PC-3 (cell line): ENCODE data around the gene SAMD10. TPM values are rescaled to one million over a fixed set of nuclear protein-coding genes. Genes with fewer than 3 reads are reported as not detected.

Source experiments
- ATAC-seq: fragments of 200-7000 bp; cut with Tn5 transposase; 2 replicates; pipeline ENCODE4 v1.9.1; 2020; ENCODE audit warnings: mild to moderate bottlenecking, moderate library complexity
- BruUV-seq: library from RNA; stranded (reverse); fragments of 400-500 nt; replicated peaks from 2 replicates; lab custom pipeline; 2021; lab: Mats Ljungman, UMichigan
- CTCF ChIA-PET: fragments of 300-600 bp; sonication (Branson Sonifier 250); formaldehyde crosslinking; loops from one replicate; lab custom pipeline; 2022; ENCODE audit warnings: antibody characterized with exemption; lab: Charles Lee
- POLR2A ChIA-PET: fragments of 300-600 bp; sonication (Branson Sonifier 250); formaldehyde crosslinking; loops from one replicate; lab custom pipeline; 2022; ENCODE audit warnings: antibody characterized with exemption; ENCODE audit not compliant: unreplicated experiment; lab: Charles Lee
- DNase-seq: peaks from one replicate; pipeline ENCODE4 v3.0.0-alpha.2; 2015
- H2AFZ ChIP-seq: fragments of 300-600 bp; sonication (generic); 2 replicates; pipeline ENCODE4 v1.6.0; 2016; ENCODE audit warnings: antibody characterized with exemption, low read length
- H3F3A ChIP-seq: fragments of 300-600 bp; sonication (generic); one replicate; pipeline ENCODE4 v1.6.0; 2017; ENCODE audit warnings: antibody characterized with exemption, low read length, control low read depth, mild to moderate bottlenecking; ENCODE audit not compliant: unreplicated experiment
- H3K27ac ChIP-seq: fragments of 300-600 bp; sonication (generic); 2 replicates; pipeline ENCODE4 v1.5.1; 2016; ENCODE audit warnings: mild to moderate bottlenecking, low read length
- H3K27me3 ChIP-seq: fragments of 300-600 bp; sonication (generic); 2 replicates; pipeline ENCODE4 v1.6.1; 2016; ENCODE audit warnings: low read length, mixed read lengths
- H3K36me3 ChIP-seq: fragments of 300-600 bp; sonication (generic); 2 replicates; pipeline ENCODE4 v1.6.1; 2016; ENCODE audit warnings: low read depth, mixed run types, low read length, mixed read lengths
- H3K4me1 ChIP-seq: fragments of 300-600 bp; sonication (generic); 2 replicates; pipeline ENCODE4 v1.5.1; 2016; ENCODE audit warnings: low read length; ENCODE audit not compliant: insufficient read depth
- H3K4me2 ChIP-seq: fragments of 300-600 bp; sonication (generic); 2 replicates; pipeline ENCODE4 v1.6.0; 2016; ENCODE audit warnings: low read length
- H3K4me3 ChIP-seq: fragments of 300-600 bp; sonication (generic); 2 replicates; pipeline ENCODE4 v1.5.1; 2016; ENCODE audit warnings: mild to moderate bottlenecking, low read length, mixed read lengths
- H3K79me2 ChIP-seq: fragments of 300-600 bp; sonication (generic); 2 replicates; pipeline ENCODE4 v1.6.1; 2017; ENCODE audit warnings: low read length, mixed read lengths
- H3K9ac ChIP-seq: fragments of 300-600 bp; sonication (generic); 2 replicates; pipeline ENCODE4 v1.6.0; 2016; ENCODE audit warnings: mild to moderate bottlenecking, low read length
- H3K9me2 ChIP-seq: fragments of 300-600 bp; sonication (generic); replicated peaks from 2 replicates; pipeline ENCODE4 v1.6.1; 2016; ENCODE audit warnings: mixed run types, low read length, mixed read lengths
- H3K9me3 ChIP-seq: fragments of 300-600 bp; sonication (generic); 2 replicates; pipeline ENCODE4 v1.6.1; 2016; ENCODE audit warnings: low read length, mixed read lengths
- H4K20me1 ChIP-seq: fragments of 300-600 bp; sonication (generic); 2 replicates; pipeline ENCODE4 v1.6.1; 2016; ENCODE audit warnings: low read length, mixed read lengths
- EZH2 ChIP-seq: fragments of 300-600 bp; sonication (generic); IDR thresholded peaks from one replicate; pipeline ENCODE4 v1.6.1; 2017; ENCODE audit warnings: antibody characterized with exemption, mild to moderate bottlenecking, low read length; ENCODE audit not compliant: unreplicated experiment
- EZH2phosphoT487 ChIP-seq: fragments of 300-600 bp; sonication (generic); IDR thresholded peaks from 2 replicates; pipeline ENCODE4 v1.6.1; 2018; ENCODE audit warnings: mild to moderate bottlenecking, antibody characterized with exemption, low read length, borderline replicate concordance
- intact Hi-C: fragments of 100-400 bp; cut with micrococcal nuclease; formaldehyde crosslinking; loops from 2 replicates; pipeline ENCODE4 v1.9.0; 2023
- total RNA-seq: library from RNA; depleted of rRNA; stranded (reverse); fragments of >200 nt; gene quantifications from 2 replicates; pipeline ENCODE4 v1.2.3, GENCODE V29; 2014
- TF ChIP-seq, protein P1 (sequence below): fragments of 300-600 bp; sonication (generic); conservative IDR thresholded peaks from 2 replicates; pipeline ENCODE4 v1.5.1; 2017; ENCODE audit warnings: antibody characterized with exemption, low read depth, mild to moderate bottlenecking, low read length

The SAMD10 gene
- total RNA-seq, 1 experiment from 2014 or later: 7.4 TPM

- Histone ChIP-seq H3K4me1 (peaks cover 5% of the 10 kb centered on the region; the same call in 1 of the 2 replicates), H2AFZ (no peak overlapping the region), H3K27ac (no peak overlapping the region), H3K27me3 (no peaks in the 10 kb centered on the region), H3K9me3 (no peaks in the 10 kb centered on the region), H4K20me1 (no peaks in the 10 kb centered on the region), H3K36me3 (no peaks in the 10 kb centered on the region; the same call in 1 of the 2 replicates), H3K79me2 (peaks cover 15% of the 10 kb centered on the region), H3K9ac (no peak overlapping the region), H3K9me2 (no peaks in the 10 kb centered on the region), H3K4me3 (no peak overlapping the region), H3F3A (no peaks in the 10 kb centered on the region), H3K4me2 (no peak overlapping the region)
- no peak for TF ChIP-seq EZH2
- TF ChIP-seq, protein P1, sequence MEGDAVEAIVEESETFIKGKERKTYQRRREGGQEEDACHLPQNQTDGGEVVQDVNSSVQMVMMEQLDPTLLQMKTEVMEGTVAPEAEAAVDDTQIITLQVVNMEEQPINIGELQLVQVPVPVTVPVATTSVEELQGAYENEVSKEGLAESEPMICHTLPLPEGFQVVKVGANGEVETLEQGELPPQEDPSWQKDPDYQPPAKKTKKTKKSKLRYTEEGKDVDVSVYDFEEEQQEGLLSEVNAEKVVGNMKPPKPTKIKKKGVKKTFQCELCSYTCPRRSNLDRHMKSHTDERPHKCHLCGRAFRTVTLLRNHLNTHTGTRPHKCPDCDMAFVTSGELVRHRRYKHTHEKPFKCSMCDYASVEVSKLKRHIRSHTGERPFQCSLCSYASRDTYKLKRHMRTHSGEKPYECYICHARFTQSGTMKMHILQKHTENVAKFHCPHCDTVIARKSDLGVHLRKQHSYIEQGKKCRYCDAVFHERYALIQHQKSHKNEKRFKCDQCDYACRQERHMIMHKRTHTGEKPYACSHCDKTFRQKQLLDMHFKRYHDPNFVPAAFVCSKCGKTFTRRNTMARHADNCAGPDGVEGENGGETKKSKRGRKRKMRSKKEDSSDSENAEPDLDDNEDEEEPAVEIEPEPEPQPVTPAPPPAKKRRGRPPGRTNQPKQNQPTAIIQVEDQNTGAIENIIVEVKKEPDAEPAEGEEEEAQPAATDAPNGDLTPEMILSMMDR: no peak
- TF ChIP-seq EZH2phosphoT487: no peak
- ChIA-PET POLR2A (no interaction called here), CTCF (no interaction called here)
- ATAC-seq (no peak), DNase-seq (no peak)
- no TSS peak for BruUV-seq
- intact Hi-C loops: no loop called here
Observed at GRCh38 chr20:63966172-63966943, 13.1 kb downstream of the SAMD10 start.

DNA sequence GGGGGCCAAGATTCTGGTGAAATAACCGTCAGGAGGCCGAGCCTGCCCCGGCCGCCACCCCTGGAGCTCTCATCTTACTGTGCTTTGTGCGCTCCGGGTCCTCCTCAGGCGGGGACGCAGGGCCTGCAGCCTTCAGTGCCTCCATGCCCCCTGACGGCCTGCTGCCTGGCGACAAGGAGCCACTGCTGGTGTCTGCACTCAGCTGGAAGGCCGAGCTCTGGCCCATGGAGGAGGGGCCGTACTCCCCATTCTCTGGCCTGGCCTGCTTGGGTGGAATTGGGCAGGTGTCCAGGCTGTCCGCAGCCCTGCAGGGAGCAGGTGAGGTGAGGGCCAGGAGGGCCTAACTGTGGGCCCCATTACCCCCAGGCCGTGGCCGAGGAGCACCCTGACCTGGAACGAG lies 15.0 kb downstream of the SAMD10 start:
- Histone ChIP-seq H3K4me3 (no peak overlapping the region), H3K9me3 (no peaks in the 10 kb centered on the region), H3F3A (no peaks in the 10 kb centered on the region), H3K27ac (no peak overlapping the region), H3K79me2 (peaks cover 15% of the 10 kb centered on the region), H3K9ac (no peak overlapping the region), H3K27me3 (no peaks in the 10 kb centered on the region), H3K4me2 (no peak overlapping the region), H4K20me1 (no peaks in the 10 kb centered on the region), H3K9me2 (no peaks in the 10 kb centered on the region), H2AFZ (no peak overlapping the region), H3K36me3 (peaks cover 2% of the 10 kb centered on the region; the same call in 1 of the 2 replicates), H3K4me1 (no peaks in the 10 kb centered on the region)
- DNase-seq: no peak
- no peak for TF ChIP-seq EZH2
- TF ChIP-seq EZH2phosphoT487: no peak
- TF ChIP-seq, protein P1: no peak
- BruUV-seq: no TSS peak
- ChIA-PET POLR2A (no interaction called here), CTCF (no interaction called here)
- intact Hi-C loops: no loop called here
- ATAC-seq: no peak

DNA sequence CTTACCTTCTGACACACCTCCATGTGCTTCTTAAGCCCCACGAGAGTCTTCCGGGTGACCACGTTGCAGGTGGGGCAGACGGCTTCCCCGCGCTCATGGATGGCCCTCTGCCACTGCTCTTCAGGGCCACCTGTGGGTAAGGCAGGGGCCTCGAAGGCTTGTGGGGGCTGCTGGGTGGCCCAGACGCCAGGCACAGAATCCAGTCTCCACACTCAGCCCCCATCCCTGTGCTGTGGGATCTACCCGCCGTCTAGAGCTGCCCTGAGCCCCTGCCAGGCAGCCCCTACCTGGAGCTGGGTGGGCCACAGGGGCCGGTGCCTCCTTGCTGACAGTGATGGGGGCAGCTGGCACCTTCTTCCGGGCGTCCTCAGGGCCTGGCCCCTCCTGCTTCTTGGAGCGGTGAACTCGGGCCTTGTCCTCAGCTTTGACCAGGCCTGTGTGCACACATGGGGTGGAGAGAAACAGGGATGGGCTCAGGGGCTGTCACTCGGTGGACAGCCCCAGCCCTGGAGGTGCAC lies 15.6 kb downstream of the SAMD10 start:
- H3K4me3 ChIP-seq: no peak overlapping the region
- no TSS peak for BruUV-seq
- no peaks in the 10 kb centered on the region for H3K27me3 ChIP-seq
- ChIA-PET POLR2A (no interaction called here), CTCF (no interaction called here)
- no peaks in the 10 kb centered on the region for H3F3A ChIP-seq
- no peaks in the 10 kb centered on the region for H3K9me3 ChIP-seq
- intact Hi-C loops: no loop called here
- TF ChIP-seq, protein P1: no peak
- TF ChIP-seq EZH2phosphoT487 (no peak), EZH2 (no peak)
- H3K36me3 ChIP-seq: peaks cover 5% of the 10 kb centered on the region; the same call in 1 of the 2 replicates
- no peaks in the 10 kb centered on the region for H4K20me1 ChIP-seq
- DNase-seq (no peak), ATAC-seq (no peak)
- no peaks in the 10 kb centered on the region for H3K4me1 ChIP-seq
- H3K9me2 ChIP-seq: no peaks in the 10 kb centered on the region
- no peak overlapping the region for H3K9ac ChIP-seq
- H2AFZ ChIP-seq: no peak overlapping the region
- no peak overlapping the region for H3K4me2 ChIP-seq
- no peak overlapping the region for H3K27ac ChIP-seq
- peaks cover 11% of the 10 kb centered on the region for H3K79me2 ChIP-seq
